ENCODE results near the gene CMBL. TPM values are rescaled to one million over a fixed set of nuclear protein-coding genes. Genes with fewer than 3 reads are reported as not detected.

CMBL gene
- total and polyA plus RNA-seq, 2 of the 13 experiments (the other 11 are each of a cell fraction or from before 2014, with no cell fraction given), result 11.5 to 17.0 TPM

GRCh38 chr5:10291692-10292339, 15.9 kb downstream of the CMBL start:
- in situ Hi-C loops (cut with HindIII; ENCODE audit: extremely low pct_ligation_motif_present, low pct_unique_long_range_greater_than_20kb), result no loop called here
- POLR2A ChIA-PET, result no interaction called here

More at GRCh38 chr5:10291692-10292339, 15.9 kb downstream of the CMBL start:
- Histone ChIP-seq H4K20me1 (ENCODE audit: insufficient read depth, low read length) (no peaks in the 10 kb centered on the region), H3K27ac (ENCODE audit: extremely low read length, insufficient read depth, low read length) (no peak overlapping the region), H3K79me2 (ENCODE audit: insufficient read depth, low read length) (no peaks in the 10 kb centered on the region), H2AFZ (ENCODE audit: low read length) (no peak overlapping the region), H3K36me3 (replicated peaks in 1 of 2; ENCODE audit: control insufficient read depth in 1 of 2, insufficient read depth in 2 of 2, low read length in 2 of 2) (peaks cover 2 to 10% of the 10 kb centered on the region in 2 experiments; a peak in 3 of 5 replicates), H3K4me3 (replicated peaks in 1 of 3; ENCODE audit: insufficient read depth in 1 of 3, low read depth in 2 of 3, low read length in 3 of 3) (no peak overlapping the region), H3K27me3 (ENCODE audit: control insufficient read depth in 1 of 2, insufficient read depth in 2 of 2, low read length in 2 of 2) (no peaks in the 10 kb centered on the region), H3K9ac (ENCODE audit: insufficient read depth, low read depth, low read length) (no peak overlapping the region), H3K4me2 (ENCODE audit: low read depth, low read length) (no peak overlapping the region), H3K9me3 (ENCODE audit: low read length) (no peaks in the 10 kb centered on the region), H3K4me1 (ENCODE audit: insufficient read depth, low read length) (peaks cover 12% of the 10 kb centered on the region; the same call in 1 of the 2 replicates)
- DNase-seq (ENCODE audit: low spot score) (no peak), FAIRE-seq (no peak), ATAC-seq (no peak)
- CTCF ChIA-PET (ENCODE audit: low intra/inter-chr PET ratio, low total read pairs), result no interaction called here
- no peak for TF ChIP-seq REPIN1 (CRISPR knock-in tag; IDR thresholded peaks at IDR 0.05; ENCODE audit: borderline replicate concordance, low read depth)
- TF ChIP-seq, protein P1, sequence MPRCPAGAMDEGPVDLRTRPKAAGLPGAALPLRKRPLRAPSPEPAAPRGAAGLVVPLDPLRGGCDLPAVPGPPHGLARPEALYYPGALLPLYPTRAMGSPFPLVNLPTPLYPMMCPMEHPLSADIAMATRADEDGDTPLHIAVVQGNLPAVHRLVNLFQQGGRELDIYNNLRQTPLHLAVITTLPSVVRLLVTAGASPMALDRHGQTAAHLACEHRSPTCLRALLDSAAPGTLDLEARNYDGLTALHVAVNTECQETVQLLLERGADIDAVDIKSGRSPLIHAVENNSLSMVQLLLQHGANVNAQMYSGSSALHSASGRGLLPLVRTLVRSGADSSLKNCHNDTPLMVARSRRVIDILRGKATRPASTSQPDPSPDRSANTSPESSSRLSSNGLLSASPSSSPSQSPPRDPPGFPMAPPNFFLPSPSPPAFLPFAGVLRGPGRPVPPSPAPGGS (CRISPR knock-in tag; IDR thresholded peaks at IDR 0.05), result no peak
- no peak for TF ChIP-seq CEBPB (IDR thresholded peaks at IDR 0.05; ENCODE audit: borderline replicate concordance, low read depth, low read length)
- no peak for TF ChIP-seq ZNF564 (CRISPR knock-in tag; IDR thresholded peaks at IDR 0.05)
- TF ChIP-seq SRSF1 (optimal IDR thresholded peaks at IDR 0.05; ENCODE audit: low read depth, low read length), result no peak
- TF ChIP-seq SUZ12 (IDR thresholded peaks at IDR 0.05; ENCODE audit: low read depth, low read length), result no peak
- TF ChIP-seq ZFP36 (IDR thresholded peaks at IDR 0.05; ENCODE audit: borderline replicate concordance, low read depth, low read length, partially characterized antibody), result no peak
- no peak for TF ChIP-seq ZC3H13 (CRISPR knock-in tag; IDR thresholded peaks at IDR 0.05)
- TF ChIP-seq LCORL (IDR thresholded peaks at IDR 0.05), result no peak
- TF ChIP-seq LCORL (CRISPR knock-in tag; IDR thresholded peaks at IDR 0.05), result no peak
- no peak for TF ChIP-seq MED13 (CRISPR knock-in tag; IDR thresholded peaks at IDR 0.05)
- TF ChIP-seq RCOR2 (CRISPR knock-in tag; IDR thresholded peaks at IDR 0.05), result no peak
- no peak for TF ChIP-seq FOXM1 (CRISPR knock-in tag; IDR thresholded peaks at IDR 0.05)
- TF ChIP-seq ZNF607 (CRISPR knock-in tag; IDR thresholded peaks at IDR 0.05; ENCODE audit: borderline replicate concordance), result no peak
- TF ChIP-seq NPAS2 (CRISPR knock-in tag; IDR thresholded peaks at IDR 0.05; ENCODE audit: borderline replicate concordance), result no peak
- TF ChIP-seq ZFP1 (CRISPR knock-in tag; IDR thresholded peaks at IDR 0.05), result no peak
- TF ChIP-seq AGO1 (IDR thresholded peaks at IDR 0.05; ENCODE audit: low read depth, low read length, poor library complexity, severe bottlenecking), result no peak
- no peak for TF ChIP-seq EHMT2 (IDR thresholded peaks at IDR 0.05; ENCODE audit: borderline replicate concordance, low read depth, low read length)
- BruUV-seq (replicated peaks), result no TSS peak
- 97% methylated on average over 9 of the region's 9 CpGs for WGBS (ENCODE audit: low lambda C conversion rate)
- intact Hi-C loops (cut with micrococcal nuclease; ENCODE audit: unreplicated experiment), result no loop called here

Data from HepG2 (cell line).